Subcutaneous adipose tissue (tissue), 4 donors: ENCODE data around the gene PHF24. TPM values are rescaled to one million over a fixed set of nuclear protein-coding genes. Genes with fewer than 3 reads are reported as not detected.

Experiments
- CTCF ChIP-seq: fragments of 450-650 bp; IDR thresholded peaks from one replicate; pipeline ENCODE4 v1.5.1; 2016; ENCODE audit warnings: low read depth, mild to moderate bottlenecking, control low read depth, antibody characterized with exemption, moderate library complexity
- total RNA-seq, 4 donors: library from RNA; depleted of rRNA; stranded (reverse); fragments of >200 nt; gene quantifications; one replicate each; pipeline ENCODE4 v1.1.0, GENCODE V29; 2016

The PHF24 gene
- total RNA-seq, result 1 to 10 TPM in 2 of 4 donors, under 1 TPM in 1, not detected in 1; 0.34 to 2.3 (median 1.3) TPM

GRCh38 chr9:34957492-34958410, at the start of gene PHF24:
PHF24 (plus strand) TSS chr9:34958285; CDS start chr9:34971299, 13,014 bp downstream.
- TF ChIP-seq CTCF, result no peak

GRCh38 chr9:34927061-34927460, 31.0 kb upstream of the PHF24 start:
- no peak for TF ChIP-seq CTCF

- TF ChIP-seq CTCF, result no peak
Observed at GRCh38 chr9:34928921-34929320, 29.2 kb upstream of the PHF24 start.

DNA sequence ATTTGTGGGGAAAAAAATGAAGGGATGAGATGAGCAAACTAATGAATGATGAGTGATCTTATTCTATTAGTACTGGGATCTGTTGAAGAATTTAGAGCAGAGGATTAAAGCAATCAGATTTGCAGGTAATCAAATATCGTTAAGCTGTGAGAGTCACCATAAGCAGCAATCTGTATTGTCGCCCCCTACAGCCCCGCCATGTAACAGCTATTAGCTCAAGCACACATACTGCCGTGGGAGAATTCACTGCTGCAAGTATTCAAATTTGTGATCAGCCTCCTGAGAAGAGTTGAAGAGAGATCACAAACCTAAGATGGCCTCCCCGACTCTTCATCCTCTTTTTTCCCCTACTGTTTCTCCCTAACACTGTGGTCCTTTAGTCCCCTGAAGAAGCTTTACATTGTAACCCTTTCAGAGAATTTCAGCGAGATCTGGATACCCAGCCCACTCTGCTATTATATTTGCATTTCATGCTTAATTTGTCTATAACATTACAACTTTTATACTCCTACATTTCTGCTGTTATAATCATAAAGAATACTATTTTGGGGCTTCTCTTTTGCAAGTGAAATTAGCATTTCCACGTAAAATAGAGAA, 28.5 kb upstream of the PHF24 start:
- TF ChIP-seq CTCF, result no peak

- TF ChIP-seq CTCF, result no peak
Observed at GRCh38 chr9:34948451-34948850, 9.6 kb upstream of the PHF24 start.

DNA sequence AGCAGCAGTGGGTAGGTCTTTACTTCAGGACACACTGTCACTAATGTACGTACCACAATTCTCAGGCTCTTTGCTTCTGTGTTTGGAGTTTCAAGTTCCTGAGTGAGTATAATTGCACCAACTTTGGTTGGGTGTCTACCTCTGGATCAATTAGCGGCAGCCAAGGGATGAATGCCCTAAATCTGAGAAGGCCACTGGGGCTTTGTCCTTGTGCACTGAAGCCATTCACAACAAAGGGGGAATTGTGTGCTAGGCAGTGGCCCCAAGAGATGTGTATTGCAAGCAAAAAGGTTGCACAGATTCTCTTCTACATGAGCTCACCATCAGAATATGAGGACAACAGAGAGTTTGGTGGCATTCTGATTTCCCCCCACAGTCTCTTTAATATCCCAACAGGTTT, 3.9 kb upstream of the PHF24 start:
- no peak for TF ChIP-seq CTCF

- no peak for TF ChIP-seq CTCF
Observed at GRCh38 chr9:34956648-34957047, 1.4 kb upstream of the PHF24 start.
